GM19452 (cell line): Measurements from ENCODE around the gene PSMD13.

Experiments used
- ATAC-seq: cut with Tn5 transposase; IDR thresholded peaks from one replicate; pipeline ENCODE4 v1.9.1; 2021; ENCODE audit not compliant: unreplicated experiment

PSMD13 gene

DNA sequence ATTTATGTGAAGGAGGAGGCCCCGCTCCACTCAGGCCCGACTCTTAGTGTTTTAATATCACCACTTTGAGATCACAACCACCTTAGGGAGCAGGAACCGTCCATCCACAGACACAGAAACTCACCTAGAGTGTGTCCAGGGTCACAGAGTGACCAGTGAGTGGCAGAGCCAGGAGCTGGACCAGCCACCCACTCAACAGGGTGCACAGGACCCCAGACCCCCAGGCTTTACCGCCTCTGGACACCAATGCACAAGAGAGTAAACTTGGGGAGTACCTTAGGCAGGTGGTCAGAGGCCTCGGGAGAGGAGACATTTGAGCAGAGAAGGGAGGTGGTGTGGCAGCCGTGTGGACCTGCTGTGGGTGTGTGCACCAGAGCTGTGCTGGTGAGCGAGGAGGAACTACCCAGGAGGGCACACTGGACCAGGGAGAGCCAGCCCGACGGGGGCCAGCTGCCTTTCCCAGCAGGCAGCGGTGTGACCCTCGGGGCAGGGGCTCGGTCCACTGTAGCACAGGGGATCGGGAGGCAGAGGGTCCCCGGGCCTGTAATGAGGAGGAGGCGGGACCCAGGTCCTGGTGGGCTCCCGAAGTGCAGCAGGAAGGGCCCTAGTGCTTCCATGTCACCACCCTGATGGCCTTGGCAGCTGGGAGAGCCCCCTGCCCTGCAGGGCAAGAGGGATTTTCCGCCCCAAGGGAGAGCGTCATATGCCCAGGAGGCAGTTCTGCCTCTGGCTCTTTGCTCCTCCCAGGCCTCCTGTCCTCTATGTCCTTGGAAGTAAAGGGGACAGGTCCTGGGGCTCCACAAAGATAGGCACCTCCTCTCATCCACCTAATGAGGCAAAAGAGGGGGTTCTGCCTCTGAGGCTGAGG lies 33.9 kb downstream of the PSMD13 start:
- no peak for ATAC-seq

DNA sequence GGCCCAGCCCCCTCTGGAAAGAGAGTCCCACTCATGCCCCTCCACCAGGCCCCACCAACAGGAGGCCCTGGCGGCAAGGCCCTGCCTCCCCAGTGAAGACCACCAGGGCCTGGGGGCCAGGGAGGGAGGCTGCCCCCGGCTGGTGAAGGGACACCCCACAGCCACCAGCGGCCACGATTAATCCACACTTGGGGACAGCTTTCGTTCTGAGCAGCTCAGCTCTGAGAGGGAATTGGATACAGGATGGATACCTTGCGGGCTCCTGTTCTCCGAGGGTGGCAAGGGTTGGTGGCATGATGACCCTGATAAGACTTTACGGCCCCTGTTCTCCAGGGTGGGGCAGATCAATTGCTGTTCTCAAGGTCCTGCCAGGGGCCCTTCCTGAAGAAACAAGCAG lies 34.5 kb downstream of the PSMD13 start:
- ATAC-seq, result no peak

GRCh38 chr11:272195-272930 lies 35.6 kb downstream of the PSMD13 start:
- no peak for ATAC-seq

DNA sequence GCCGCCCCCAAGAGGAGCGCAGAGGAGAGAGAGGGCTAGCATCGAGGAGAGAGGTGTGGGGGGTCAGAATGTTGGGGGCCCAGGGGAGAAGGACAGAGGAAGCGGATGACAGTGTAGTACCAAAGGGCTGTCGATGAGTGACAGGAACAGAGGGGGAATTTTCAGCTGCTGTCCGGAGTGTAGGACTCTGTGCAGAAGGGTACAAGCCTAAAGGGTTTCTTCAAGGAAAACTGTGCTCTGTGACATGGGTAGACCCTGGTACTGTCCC lies 36.1 kb downstream of the PSMD13 start:
- no peak for ATAC-seq

GRCh38 chr11:276219-276618 lies 39.4 kb downstream of the PSMD13 start:
- ATAC-seq, result no peak

- ATAC-seq, result no peak
Observed at GRCh38 chr11:278001-278951, 41.5 kb downstream of the PSMD13 start, which contains the start of gene NLRP6. NLRP6 (plus strand) TSS chr11:278407; CDS start chr11:278570, 163 bp downstream.

DNA sequence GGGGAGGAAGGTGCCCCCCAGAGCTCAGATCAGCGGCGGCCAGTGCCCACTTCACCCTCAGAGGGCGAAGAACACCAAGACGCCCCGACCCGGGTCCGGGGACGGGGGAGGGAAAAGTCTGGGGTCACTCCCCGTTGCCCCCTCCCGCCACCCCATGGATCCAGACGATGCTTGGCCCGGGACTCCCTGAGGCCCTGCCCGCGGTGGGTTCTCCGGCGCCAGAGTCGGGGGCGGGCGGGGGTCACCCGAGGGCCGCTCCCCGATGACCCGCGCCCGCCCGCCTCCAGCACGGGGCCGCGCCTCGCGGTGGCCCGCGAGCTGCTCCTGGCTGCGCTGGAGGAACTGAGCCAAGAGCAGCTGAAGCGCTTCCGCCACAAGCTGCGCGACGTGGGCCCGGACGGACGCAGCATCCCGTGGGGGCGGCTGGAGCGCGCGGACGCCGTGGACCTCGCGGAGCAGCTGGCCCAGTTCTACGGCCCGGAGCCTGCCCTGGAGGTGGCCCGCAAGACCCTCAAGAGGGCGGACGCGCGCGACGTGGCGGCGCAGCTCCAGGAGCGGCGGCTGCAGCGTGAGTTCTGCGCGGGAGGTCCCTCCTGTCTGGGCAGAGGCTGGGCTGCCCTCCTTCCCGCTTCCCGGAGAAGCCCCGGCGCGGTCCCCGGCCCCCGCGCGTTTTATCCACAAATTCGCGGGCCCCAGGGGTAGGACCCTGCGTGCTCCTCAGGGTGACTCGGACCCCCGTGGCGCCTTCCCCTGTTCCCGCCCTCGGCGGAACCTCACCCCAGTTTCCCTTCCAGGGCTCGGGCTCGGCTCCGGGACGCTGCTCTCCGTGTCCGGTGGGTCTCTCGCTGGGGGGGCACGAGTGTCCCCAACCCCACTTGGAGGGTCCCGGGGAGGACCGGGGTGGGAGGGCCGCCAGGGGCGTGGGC lies 42.5 kb downstream of the PSMD13 start:
- ATAC-seq, result no peak

DNA sequence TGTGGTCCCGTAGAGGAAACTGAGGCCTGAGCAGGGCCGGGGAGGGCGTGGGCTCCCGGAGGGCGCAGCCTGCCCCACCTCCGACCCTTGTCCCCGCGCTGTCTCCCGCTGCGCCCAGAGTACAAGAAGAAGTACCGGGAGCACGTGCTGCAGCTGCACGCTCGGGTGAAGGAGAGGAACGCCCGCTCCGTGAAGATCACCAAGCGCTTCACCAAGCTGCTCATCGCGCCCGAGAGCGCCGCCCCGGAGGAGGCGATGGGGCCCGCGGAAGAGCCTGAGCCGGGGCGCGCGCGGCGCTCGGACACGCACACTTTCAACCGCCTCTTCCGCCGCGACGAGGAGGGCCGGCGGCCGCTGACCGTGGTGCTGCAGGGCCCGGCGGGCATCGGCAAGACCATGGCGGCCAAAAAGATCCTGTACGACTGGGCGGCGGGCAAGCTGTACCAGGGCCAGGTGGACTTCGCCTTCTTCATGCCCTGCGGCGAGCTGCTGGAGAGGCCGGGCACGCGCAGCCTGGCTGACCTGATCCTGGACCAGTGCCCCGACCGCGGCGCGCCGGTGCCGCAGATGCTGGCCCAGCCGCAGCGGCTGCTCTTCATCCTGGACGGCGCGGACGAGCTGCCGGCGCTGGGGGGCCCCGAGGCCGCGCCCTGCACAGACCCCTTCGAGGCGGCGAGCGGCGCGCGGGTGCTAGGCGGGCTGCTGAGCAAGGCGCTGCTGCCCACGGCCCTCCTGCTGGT lies 43.4 kb downstream of the PSMD13 start:
- no peak for ATAC-seq

DNA sequence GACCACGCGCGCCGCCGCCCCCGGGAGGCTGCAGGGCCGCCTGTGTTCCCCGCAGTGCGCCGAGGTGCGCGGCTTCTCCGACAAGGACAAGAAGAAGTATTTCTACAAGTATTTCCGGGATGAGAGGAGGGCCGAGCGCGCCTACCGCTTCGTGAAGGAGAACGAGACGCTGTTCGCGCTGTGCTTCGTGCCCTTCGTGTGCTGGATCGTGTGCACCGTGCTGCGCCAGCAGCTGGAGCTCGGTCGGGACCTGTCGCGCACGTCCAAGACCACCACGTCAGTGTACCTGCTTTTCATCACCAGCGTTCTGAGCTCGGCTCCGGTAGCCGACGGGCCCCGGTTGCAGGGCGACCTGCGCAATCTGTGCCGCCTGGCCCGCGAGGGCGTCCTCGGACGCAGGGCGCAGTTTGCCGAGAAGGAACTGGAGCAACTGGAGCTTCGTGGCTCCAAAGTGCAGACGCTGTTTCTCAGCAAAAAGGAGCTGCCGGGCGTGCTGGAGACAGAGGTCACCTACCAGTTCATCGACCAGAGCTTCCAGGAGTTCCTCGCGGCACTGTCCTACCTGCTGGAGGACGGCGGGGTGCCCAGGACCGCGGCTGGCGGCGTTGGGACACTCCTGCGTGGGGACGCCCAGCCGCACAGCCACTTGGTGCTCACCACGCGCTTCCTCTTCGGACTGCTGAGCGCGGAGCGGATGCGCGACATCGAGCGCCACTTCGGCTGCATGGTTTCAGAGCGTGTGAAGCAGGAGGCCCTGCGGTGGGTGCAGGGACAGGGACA lies 44.1 kb downstream of the PSMD13 start:
- ATAC-seq, result no peak

GRCh38 chr11:281486-282161 lies 44.8 kb downstream of the PSMD13 start:
- no peak for ATAC-seq

- no peak for ATAC-seq
Observed at GRCh38 chr11:282171-282570, 45.4 kb downstream of the PSMD13 start.

DNA sequence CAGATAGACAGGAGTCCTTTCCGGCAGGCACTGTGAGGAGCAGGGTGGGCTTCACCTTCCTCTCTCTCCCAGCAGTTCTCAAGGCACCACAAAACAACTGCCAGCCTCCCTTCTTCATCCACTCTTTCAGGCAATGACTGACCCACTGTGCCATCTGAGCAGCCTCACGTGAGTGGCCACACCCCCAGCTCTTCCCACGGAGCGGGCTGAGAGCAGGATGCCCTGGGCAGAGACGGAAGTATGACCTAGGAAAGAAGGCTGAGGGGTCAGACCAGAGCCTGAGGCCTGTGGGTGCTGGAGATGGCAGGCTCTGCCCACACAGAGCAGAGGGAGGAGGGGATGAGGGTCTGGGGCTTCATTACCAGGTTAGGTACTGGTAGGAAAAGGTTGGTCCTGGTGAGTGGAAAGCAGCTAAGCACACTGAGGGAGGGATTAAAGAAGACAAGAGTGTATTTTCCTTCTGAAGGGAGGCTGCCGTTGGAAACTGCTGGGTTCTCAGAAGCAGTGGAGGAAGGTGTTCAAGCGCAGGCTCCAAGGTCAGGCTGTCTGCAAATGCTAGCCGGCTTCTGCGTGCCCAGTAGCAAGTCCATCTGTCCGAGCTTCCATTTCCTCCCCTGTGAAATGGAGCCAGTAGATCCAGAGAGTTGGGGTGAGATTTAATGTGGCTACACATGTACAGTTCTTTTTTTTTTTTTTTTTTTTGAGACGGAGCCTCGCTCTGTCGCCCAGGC lies 46.0 kb downstream of the PSMD13 start:
- ATAC-seq, result no peak

- no peak for ATAC-seq
Observed at GRCh38 chr11:283405-284104, 46.8 kb downstream of the PSMD13 start.

DNA sequence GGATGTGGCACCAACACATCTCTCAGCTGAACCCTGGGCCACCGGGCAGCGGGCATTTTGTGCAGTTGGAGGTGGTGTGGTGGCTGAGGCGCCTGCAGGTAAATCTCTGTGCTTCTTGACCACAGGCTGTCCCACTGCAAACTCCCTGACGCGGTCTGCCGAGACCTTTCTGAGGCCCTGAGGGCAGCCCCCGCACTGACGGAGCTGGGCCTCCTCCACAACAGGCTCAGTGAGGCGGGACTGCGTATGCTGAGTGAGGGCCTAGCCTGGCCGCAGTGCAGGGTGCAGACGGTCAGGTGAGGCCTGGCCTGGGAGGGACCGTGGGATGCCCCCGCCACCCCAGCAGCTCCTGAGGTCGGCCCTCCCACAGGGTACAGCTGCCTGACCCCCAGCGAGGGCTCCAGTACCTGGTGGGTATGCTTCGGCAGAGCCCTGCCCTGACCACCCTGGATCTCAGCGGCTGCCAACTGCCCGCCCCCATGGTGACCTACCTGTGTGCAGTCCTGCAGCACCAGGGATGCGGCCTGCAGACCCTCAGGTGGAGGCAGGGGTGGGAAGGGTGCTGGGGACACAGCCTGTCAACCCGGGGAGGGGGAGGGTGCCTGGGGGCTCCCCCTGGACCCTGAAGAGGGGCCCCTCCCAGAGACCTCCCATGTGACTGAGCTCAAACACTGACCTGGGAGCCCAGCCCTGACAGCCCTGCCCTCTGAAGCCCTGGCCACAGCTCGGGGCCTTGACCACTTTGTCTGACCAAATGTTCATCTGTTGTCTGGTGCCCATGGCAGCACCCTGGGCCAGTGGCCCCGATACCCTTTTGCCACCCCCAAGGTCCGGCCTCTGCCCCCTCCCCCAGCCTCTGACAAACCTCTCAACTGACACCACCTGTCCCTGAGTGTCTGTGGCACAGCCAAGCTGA lies 47.6 kb downstream of the PSMD13 start:
- no peak for ATAC-seq

- no peak for ATAC-seq
Observed at GRCh38 chr11:285021-285893, 48.5 kb downstream of the PSMD13 start.
